GM23248 (cell line): Measurements from ENCODE around the gene CD72. TPM values are rescaled to one million over a fixed set of nuclear protein-coding genes. Genes with fewer than 3 reads are reported as not detected.

Experiments used
- DNase-seq: peaks from one replicate; pipeline ENCODE4 v3.0.0-alpha.2; 2015
- H2AFZ ChIP-seq: fragments of 200-600 bp; sonication (generic); 2 replicates; pipeline ENCODE4 v1.6.1; 2016; ENCODE audit warnings: antibody characterized with exemption
- H3F3A ChIP-seq: fragments of 200-600 bp; sonication (generic); 2 replicates; pipeline ENCODE4 v1.6.1; 2016; ENCODE audit warnings: mild to moderate bottlenecking, antibody characterized with exemption, mixed run types; ENCODE audit not compliant: insufficient read depth
- H3K27ac ChIP-seq: fragments of 200-600 bp; sonication (generic); 2 replicates; pipeline ENCODE4 v1.5.1; 2016; ENCODE audit warnings: mild to moderate bottlenecking
- H3K27me3 ChIP-seq: fragments of 200-600 bp; sonication (generic); replicated peaks from 2 replicates; pipeline ENCODE4 v1.6.1; 2016; ENCODE audit warnings: mild to moderate bottlenecking; ENCODE audit not compliant: insufficient read depth
- H3K36me3 ChIP-seq: fragments of 200-600 bp; sonication (generic); 2 replicates; pipeline ENCODE4 v1.6.1; 2016; ENCODE audit warnings: low read depth, mild to moderate bottlenecking
- H3K4me1 ChIP-seq: fragments of 200-600 bp; sonication (generic); 2 replicates; pipeline ENCODE4 v1.6.1; 2016; ENCODE audit warnings: mild to moderate bottlenecking; ENCODE audit not compliant: insufficient read depth
- H3K4me2 ChIP-seq: fragments of 200-600 bp; sonication (generic); one replicate; pipeline ENCODE4 v1.6.1; 2016; ENCODE audit warnings: mild to moderate bottlenecking; ENCODE audit not compliant: unreplicated experiment
- H3K4me3 ChIP-seq: fragments of 200-600 bp; sonication (generic); 2 replicates; pipeline ENCODE4 v1.5.1; 2016; ENCODE audit warnings: mild to moderate bottlenecking
- H3K79me2 ChIP-seq: fragments of 200-600 bp; sonication (generic); 2 replicates; pipeline ENCODE4 v1.6.1; 2016; ENCODE audit warnings: mild to moderate bottlenecking; ENCODE audit not compliant: insufficient read depth
- H3K9ac ChIP-seq: fragments of 200-600 bp; sonication (generic); 2 replicates; pipeline ENCODE4 v1.6.1; 2016; ENCODE audit warnings: mild to moderate bottlenecking
- H3K9me2 ChIP-seq: fragments of 200-600 bp; sonication (generic); 2 replicates; pipeline ENCODE4 v1.6.1; 2016; ENCODE audit warnings: mixed run types, mild to moderate bottlenecking, moderate library complexity; ENCODE audit not compliant: insufficient read depth
- H3K9me3 ChIP-seq: fragments of 200-600 bp; sonication (generic); one replicate; pipeline ENCODE4 v1.6.1; 2017; ENCODE audit warnings: low read depth
- H4K20me1 ChIP-seq: fragments of 200-600 bp; sonication (generic); 2 replicates; pipeline ENCODE4 v1.6.0; 2016; ENCODE audit not compliant: insufficient read depth
- EZH2 ChIP-seq: fragments of 200-600 bp; sonication (generic); IDR thresholded peaks from 2 replicates; pipeline ENCODE4 v1.6.1; 2018; ENCODE audit warnings: antibody characterized with exemption, mild to moderate bottlenecking; ENCODE audit not compliant: insufficient read depth, poor library complexity, severe bottlenecking
- EZH2phosphoT487 ChIP-seq: fragments of 200-600 bp; sonication (generic); IDR thresholded peaks from 2 replicates; pipeline ENCODE4 v1.6.1; 2018; ENCODE audit warnings: antibody characterized with exemption, moderate library complexity, mild to moderate bottlenecking, low read depth; ENCODE audit not compliant: insufficient read depth
- WGBS, 2 experiments: methylation state at CpG; one replicate each; pipeline ENCODE4 v1.1.6; 2015 to 2017; ENCODE audit warnings: low lambda C conversion rate in 2 of 2, low coverage in 1 of 2; ENCODE audit errors: missing lambda C conversion rate in 2 of 2; 5-methylcytosine and 5-hydroxymethylcytosine counted together
- in situ Hi-C: fragments of 300-500 bp; cut with MboI; formaldehyde crosslinking; loops from 2 replicates; pipeline ENCODE4 v1.15.0; 2020
- polyA plus RNA-seq: library from polyadenylated mRNA; unstranded; fragments of >200 nt; fragmentation: Nextera tagmentation; extraction: Ambion mirVana; gene quantifications from 2 replicates; pipeline ENCODE4 v1.2.1, GENCODE V29; 2016
- total RNA-seq: library from RNA; depleted of rRNA; stranded (reverse); fragments of >200 nt; shearing (Covaris generic); gene quantifications from 2 replicates; pipeline ENCODE4 v1.2.3, GENCODE V29; 2014

Gene CD72
- total and polyA plus RNA-seq, 2 experiments from 2014 or later, result 1.6 to 3.9 TPM

DNA sequence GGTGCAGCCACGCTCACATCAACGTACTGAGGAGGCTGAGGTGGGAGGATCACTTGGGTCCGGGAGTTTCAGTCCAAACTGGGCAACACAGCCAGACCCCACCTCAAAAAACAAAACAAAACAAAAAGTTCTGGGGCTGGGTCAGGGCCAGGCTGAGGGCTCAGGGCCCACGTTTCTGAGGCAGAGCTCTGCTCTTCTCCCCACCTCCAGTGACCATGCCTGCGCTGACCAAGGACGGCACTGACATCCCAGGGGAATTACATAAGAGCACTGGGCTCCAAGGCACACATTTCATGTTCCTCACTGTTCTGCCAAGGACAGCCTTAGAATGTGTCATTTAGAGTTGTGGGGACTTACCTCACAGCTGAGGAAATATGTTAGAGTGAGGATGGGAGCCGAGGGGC lies 53.6 kb downstream of the CD72 start:
- Histone ChIP-seq H3K36me3 (peaks cover 12% of the 10 kb centered on the region), H4K20me1 (no peaks in the 10 kb centered on the region), H2AFZ (no peak overlapping the region), H3K9ac (no peak overlapping the region), H3K4me1 (peaks cover 27% of the 10 kb centered on the region; the same call in 1 of the 2 replicates), H3K4me3 (no peak overlapping the region), H3K4me2 (no peak overlapping the region), H3K9me2 (no peaks in the 10 kb centered on the region), H3K9me3 (no peaks in the 10 kb centered on the region), H3F3A (peaks cover 37% of the 10 kb centered on the region), H3K79me2 (no peaks in the 10 kb centered on the region), H3K27me3 (no peaks in the 10 kb centered on the region), H3K27ac (peak overlapping the region; percentile 19; the same call in 1 of the 2 replicates)
- DNase-seq, result peak; percentile 61
- 29 to 32% methylated on average over 7 of the region's 7 CpGs for WGBS, 2 experiments
- TF ChIP-seq EZH2phosphoT487, result no peak
- TF ChIP-seq EZH2, result no peak
- in situ Hi-C loops, result no loop called here

DNA sequence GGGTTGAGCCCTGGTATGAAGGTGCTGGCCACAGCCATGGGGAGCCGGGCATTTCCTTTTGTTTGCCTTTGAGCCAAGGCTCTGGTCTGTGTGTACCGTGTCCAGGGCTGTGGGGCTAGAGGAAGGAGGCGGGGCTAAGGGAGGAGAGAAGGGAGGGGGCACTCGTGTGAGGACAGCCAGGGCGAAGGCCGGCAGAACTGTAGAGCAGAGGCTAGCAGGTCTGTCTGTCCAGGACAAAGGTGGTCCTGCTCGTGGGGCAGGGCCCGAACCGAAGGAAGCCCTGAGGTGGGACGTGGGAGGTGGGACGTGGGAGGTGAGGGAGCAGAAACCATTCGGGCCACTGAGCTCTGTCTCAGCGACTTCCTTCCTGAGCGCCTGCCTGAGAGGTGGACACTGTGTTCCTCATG lies 54.4 kb downstream of the CD72 start:
- Histone ChIP-seq H3K79me2 (0 out of 2 replicates have a peak, but pooled peaks cover 5% of the 10 kb centered on the region), H3K27ac (peak overlapping the region; percentile 19; the same call in 1 of the 2 replicates), H2AFZ (no peak overlapping the region), H3K9me2 (no peaks in the 10 kb centered on the region), H3K9ac (0 out of 2 replicates have a peak overlapping the region, but pooled peaks have one; percentile 25), H3K4me1 (peaks cover 27% of the 10 kb centered on the region; the same call in 1 of the 2 replicates), H4K20me1 (no peaks in the 10 kb centered on the region), H3K4me3 (no peak overlapping the region), H3K36me3 (peaks cover 21% of the 10 kb centered on the region), H3F3A (peaks cover 37% of the 10 kb centered on the region), H3K4me2 (no peak overlapping the region), H3K27me3 (no peaks in the 10 kb centered on the region), H3K9me3 (no peaks in the 10 kb centered on the region)
- in situ Hi-C loops, result no loop called here
- TF ChIP-seq EZH2phosphoT487 (no peak), EZH2 (no peak)
- DNase-seq, result no peak
- WGBS, 2 experiments, result 58 to 61% methylated on average over 12 to 14 of the region's 14 CpGs

DNA sequence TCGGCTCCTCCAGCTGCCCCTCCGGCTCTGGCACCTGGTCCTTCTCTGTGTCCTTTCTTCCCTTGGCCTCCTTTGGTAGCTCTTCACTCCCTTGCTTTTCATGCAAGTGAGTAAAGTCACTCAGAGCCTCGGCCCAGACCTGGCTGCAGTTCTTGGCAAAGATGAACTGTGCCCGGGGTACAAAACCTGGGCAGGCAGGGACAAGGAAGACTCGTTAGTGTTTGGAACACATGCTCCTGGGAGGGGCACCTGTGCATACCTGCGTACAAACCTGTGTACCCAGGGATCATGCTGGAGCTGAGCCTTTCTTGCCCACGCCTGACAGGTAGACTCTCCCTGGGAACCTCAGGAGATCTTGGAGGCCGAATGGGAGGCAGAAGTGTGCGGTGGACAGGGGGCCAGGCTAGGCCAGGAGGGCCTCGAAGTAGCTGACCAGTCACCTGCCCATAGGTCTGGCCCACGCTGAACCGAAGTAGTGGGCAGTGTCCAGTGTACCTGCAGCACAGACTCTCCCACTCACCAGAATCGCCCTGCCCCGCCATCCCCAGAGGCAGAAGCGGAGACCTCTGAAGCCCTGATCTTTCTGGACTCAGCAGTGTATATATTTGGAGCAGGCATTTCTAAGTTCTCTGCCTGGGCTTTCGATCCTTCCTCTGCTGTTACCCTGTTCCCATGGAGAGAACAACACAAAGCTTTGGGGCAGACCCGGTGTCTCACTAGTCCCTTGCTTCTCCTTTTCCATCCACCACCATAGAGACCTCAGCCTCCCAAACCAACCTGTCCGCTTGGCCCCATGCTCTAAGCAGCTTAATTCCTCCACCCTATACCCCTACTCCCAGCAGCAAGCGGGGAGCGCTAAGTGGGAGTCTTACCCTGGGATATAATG lies 55.1 kb downstream of the CD72 start:
- in situ Hi-C loops, result no loop called here

DNA sequence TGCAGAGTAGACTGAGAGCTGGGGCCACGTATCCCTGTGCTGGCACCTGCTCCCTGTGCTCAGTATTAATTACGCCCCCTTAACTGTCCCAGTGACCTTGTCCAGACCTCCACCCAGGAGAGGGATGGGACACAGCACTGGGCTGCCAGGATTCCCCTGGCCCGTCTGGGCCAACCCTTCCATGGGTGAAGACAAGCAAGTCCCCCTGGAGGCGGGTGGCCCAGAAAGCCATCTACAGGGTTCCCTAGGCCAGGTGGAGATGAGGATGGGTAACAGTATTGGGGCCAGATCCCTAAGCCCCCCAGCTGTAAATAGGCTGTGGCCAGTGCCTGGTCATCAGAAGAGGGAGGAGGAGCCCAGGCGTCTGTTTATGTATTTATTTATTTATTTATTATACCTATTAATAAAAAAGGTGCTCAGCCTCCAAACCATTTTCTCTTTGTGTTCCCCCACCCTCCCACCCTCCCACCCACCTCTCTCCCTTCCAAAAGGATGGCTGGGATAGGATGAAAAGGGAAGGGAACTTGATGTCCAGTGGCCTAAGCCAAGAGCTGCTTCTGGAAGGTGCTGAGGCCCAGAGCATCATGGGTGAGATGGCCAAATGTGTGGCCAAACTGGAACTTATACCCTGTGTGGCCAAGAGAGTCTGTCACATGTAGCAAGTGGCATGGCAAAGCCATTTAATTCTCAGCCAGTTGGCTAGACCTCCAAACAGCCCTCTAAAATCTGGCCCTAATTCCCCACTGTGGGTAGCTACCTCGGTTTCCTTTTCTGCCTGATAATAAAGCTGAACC lies 56.5 kb downstream of the CD72 start:
- H3K9ac ChIP-seq, result no peak overlapping the region
- peaks cover 37% of the 10 kb centered on the region for H3K36me3 ChIP-seq
- H3K4me2 ChIP-seq, result no peak overlapping the region
- 82 to 88% methylated on average over 6 of the region's 6 CpGs for WGBS, 2 experiments
- H3K4me1 ChIP-seq, result peaks cover 25% of the 10 kb centered on the region; the same call in 1 of the 2 replicates
- H3K27ac ChIP-seq, result no peak overlapping the region
- no peak overlapping the region for H2AFZ ChIP-seq
- in situ Hi-C loops, result no loop called here
- H3K9me2 ChIP-seq, result no peaks in the 10 kb centered on the region
- no peaks in the 10 kb centered on the region for H3K27me3 ChIP-seq
- no peaks in the 10 kb centered on the region for H3K9me3 ChIP-seq
- H3K4me3 ChIP-seq, result no peak overlapping the region
- TF ChIP-seq EZH2, result no peak
- TF ChIP-seq EZH2phosphoT487, result no peak
- H3F3A ChIP-seq, result peaks cover 31% of the 10 kb centered on the region
- H3K79me2 ChIP-seq, result peaks cover 25% of the 10 kb centered on the region
- DNase-seq, result no peak
- no peaks in the 10 kb centered on the region for H4K20me1 ChIP-seq

More for the DNA sequence above, 55.1 kb downstream of the CD72 start:
- Histone ChIP-seq H3K27ac (peak overlapping the region; percentile 19; the same call in 1 of the 2 replicates), H4K20me1 (no peaks in the 10 kb centered on the region), H3K9me3 (no peaks in the 10 kb centered on the region), H3F3A (peaks cover 35% of the 10 kb centered on the region), H3K4me3 (no peak overlapping the region), H3K9ac (0 out of 2 replicates have a peak overlapping the region, but pooled peaks have one; percentile 25), H3K4me1 (peaks cover 27% of the 10 kb centered on the region; the same call in 1 of the 2 replicates), H3K4me2 (no peak overlapping the region), H3K9me2 (no peaks in the 10 kb centered on the region), H3K27me3 (no peaks in the 10 kb centered on the region), H3K79me2 (peaks cover 10% of the 10 kb centered on the region), H2AFZ (no peak overlapping the region), H3K36me3 (peaks cover 27% of the 10 kb centered on the region)
- no peak for TF ChIP-seq EZH2phosphoT487
- no peak for TF ChIP-seq EZH2
- DNase-seq, result no peak
- 82 to 83% methylated on average over 20 of the region's 20 CpGs for WGBS, 2 experiments
